SH-SY5Y (cell line): ENCODE results near the gene EPG5.

Experiments
- GATA2 ChIP-seq: IDR thresholded peaks from 2 replicates; pipeline ENCODE4 v1.6.1; 2011; ENCODE audit warnings: mild to moderate bottlenecking, low read depth, low read length
- GATA3 ChIP-seq: IDR thresholded peaks from 2 replicates; pipeline ENCODE4 v1.6.1; 2011; ENCODE audit warnings: low read depth, mild to moderate bottlenecking, low read length, moderate library complexity

DNA sequence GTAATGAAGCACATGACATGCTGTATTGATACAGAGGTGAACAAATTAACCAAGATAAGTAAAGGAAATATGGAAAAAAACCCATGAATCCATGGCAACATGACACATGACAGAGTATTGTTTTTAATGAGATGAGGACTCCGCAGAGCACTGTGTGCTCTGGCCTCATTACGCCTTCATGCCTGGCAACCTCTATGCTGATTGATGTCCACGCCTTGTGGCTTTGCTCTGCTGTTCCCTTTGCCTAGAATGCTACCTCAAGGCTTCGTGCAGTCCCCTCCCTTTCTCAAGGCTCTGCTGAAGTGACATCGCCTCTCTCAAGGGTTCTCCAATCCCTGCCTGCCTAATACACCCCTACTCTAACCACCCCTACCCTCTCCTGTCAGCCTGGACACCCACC, 133.3 kb downstream of the EPG5 start:
- TF ChIP-seq GATA2, result no peak
- no peak for TF ChIP-seq GATA3
